ENCODE results near the gene CREB5.

The CREB5 gene

GRCh38 chr7:28481091-28481926 is 69.0 kb downstream of the CREB5 start:
- DNase-seq = no peak

- no peak for DNase-seq
These were observed 70.8 kb downstream of the CREB5 start for GRCh38 chr7:28483112-28483511.

- DNase-seq = no peak
These were observed 71.7 kb downstream of the CREB5 start for GRCh38 chr7:28483908-28484605.

- DNase-seq = no peak
These were observed 72.3 kb downstream of the CREB5 start for GRCh38 chr7:28484606-28484935.

GRCh38 chr7:28487487-28487886 is 75.2 kb downstream of the CREB5 start:
- no peak for DNase-seq

- no peak for DNase-seq
These were observed 75.9 kb downstream of the CREB5 start for GRCh38 chr7:28488061-28488791.

- no peak for DNase-seq
These were observed 78.5 kb downstream of the CREB5 start for GRCh38 chr7:28490831-28491230.

- DNase-seq = no peak
These were observed 81.2 kb downstream of the CREB5 start for GRCh38 chr7:28493477-28493876.

GRCh38 chr7:28497009-28497408 is 84.7 kb downstream of the CREB5 start:
- DNase-seq = no peak

- no peak for DNase-seq
These were observed 86.3 kb downstream of the CREB5 start for GRCh38 chr7:28498636-28499035.

GRCh38 chr7:28500138-28500537 is 87.8 kb downstream of the CREB5 start:
- no peak for DNase-seq

GRCh38 chr7:28502408-28502807 is 90.1 kb downstream of the CREB5 start:
- DNase-seq = no peak

GRCh38 chr7:28503396-28503795 is 91.1 kb downstream of the CREB5 start:
- DNase-seq = no peak

- DNase-seq = no peak
These were observed 92.7 kb downstream of the CREB5 start for GRCh38 chr7:28505014-28505413.

- DNase-seq = no peak
These were observed 93.5 kb downstream of the CREB5 start for GRCh38 chr7:28505867-28506266.

- no peak for DNase-seq
These were observed 95.4 kb downstream of the CREB5 start for GRCh38 chr7:28507525-28508282.

- no peak for DNase-seq
These were observed 97.1 kb downstream of the CREB5 start for GRCh38 chr7:28509251-28510025.

GRCh38 chr7:28510026-28510369 is 97.7 kb downstream of the CREB5 start:
- no peak for DNase-seq

- DNase-seq = no peak
These were observed 100.5 kb downstream of the CREB5 start for GRCh38 chr7:28512668-28513440.

GRCh38 chr7:28516390-28517172 is 104.3 kb downstream of the CREB5 start:
- no peak for DNase-seq

GRCh38 chr7:28517206-28517605 is 104.9 kb downstream of the CREB5 start:
- no peak for DNase-seq
